SU-DHL-6 (cell line): ENCODE measurements around the gene RPRML.

Experiments used
- H2AFZ ChIP-seq: fragments of 200-600 bp; sonication (generic); 2 replicates; pipeline ENCODE4 v1.6.1; 2014; ENCODE audit warnings: low read depth, mild to moderate bottlenecking, moderate library complexity, mixed read lengths, antibody characterized with exemption, low read length; ENCODE audit not compliant: severe bottlenecking
- H3F3A ChIP-seq: fragments of 200-600 bp; shearing (Covaris generic); 2 replicates; pipeline ENCODE4 v1.6.0; 2016; ENCODE audit warnings: antibody characterized with exemption, mild to moderate bottlenecking; ENCODE audit not compliant: insufficient read depth
- H3K27ac ChIP-seq: fragments of 200-600 bp; sonication (generic); 2 replicates; pipeline ENCODE4 v1.5.1; 2016; ENCODE audit warnings: low read depth, mild to moderate bottlenecking, low read length, moderate library complexity, mixed read lengths
- H3K27me3 ChIP-seq: fragments of 200-600 bp; sonication (generic), shearing (Covaris generic); 2 replicates; pipeline ENCODE4 v1.6.0; 2014; ENCODE audit warnings: mild to moderate bottlenecking, low read length
- H3K36me3 ChIP-seq: fragments of 200-600 bp; sonication (generic); 2 replicates; pipeline ENCODE4 v1.6.1; 2014; ENCODE audit warnings: mild to moderate bottlenecking, low read length, mixed read lengths
- H3K4me2 ChIP-seq: fragments of 300-600, 200-600 bp; shearing (Covaris generic), sonication (generic); 2 replicates; pipeline ENCODE4 v1.6.0; 2014; ENCODE audit warnings: low read length, low read depth, mild to moderate bottlenecking; ENCODE audit not compliant: poor library complexity, severe bottlenecking
- H3K4me3 ChIP-seq: fragments of 200-600 bp; sonication (generic); 2 replicates; pipeline ENCODE4 v1.5.1; 2014; ENCODE audit warnings: antibody characterized with exemption, low read length, mild to moderate bottlenecking, mixed read lengths; ENCODE audit not compliant: insufficient read depth, poor library complexity, severe bottlenecking
- H3K79me2 ChIP-seq: fragments of 200-600 bp; sonication (generic); 2 replicates; pipeline ENCODE4 v1.6.1; 2014; ENCODE audit warnings: mild to moderate bottlenecking, low read length, moderate library complexity; ENCODE audit not compliant: insufficient read depth
- H3K9ac ChIP-seq: fragments of 200-600 bp; sonication (generic); 2 replicates; pipeline ENCODE4 v1.7.0; 2014; ENCODE audit warnings: mild to moderate bottlenecking, low read length
- H3K9me2 ChIP-seq: fragments of 200-600 bp; sonication (generic); replicated peaks from 2 replicates; pipeline ENCODE4 v1.6.1; 2014; ENCODE audit warnings: low read length; ENCODE audit not compliant: insufficient read depth
- H3K9me3 ChIP-seq: fragments of 200-600 bp; sonication (generic); 2 replicates; pipeline ENCODE4 v1.6.1; 2014; ENCODE audit warnings: low read length, mixed read lengths; ENCODE audit not compliant: insufficient read depth
- H4K20me1 ChIP-seq: fragments of 200-600 bp; sonication (generic); 2 replicates; pipeline ENCODE4 v1.6.1; 2014; ENCODE audit warnings: low read depth, mild to moderate bottlenecking, antibody characterized with exemption, low read length, moderate library complexity, mixed read lengths
- CTCF ChIP-seq: fragments of 200-600 bp; sonication (generic); IDR thresholded peaks from one replicate; pipeline ENCODE4 v1.5.1; 2017; ENCODE audit warnings: antibody characterized with exemption, mild to moderate bottlenecking, low read length, moderate library complexity; ENCODE audit not compliant: insufficient read depth, poor library complexity, severe bottlenecking
- EZH2phosphoT487 ChIP-seq: fragments of 200-600 bp; sonication (generic), shearing (Covaris generic); conservative IDR thresholded peaks from 2 replicates; pipeline ENCODE4 v1.6.1; 2018; ENCODE audit warnings: mild to moderate bottlenecking, antibody characterized with exemption, low read length, moderate library complexity, mixed read lengths

Gene RPRML

GRCh38 chr17:46949291-46950174, 29.5 kb downstream of the RPRML start:
- H3K4me3 ChIP-seq, result no peak overlapping the region
- no peaks in the 10 kb centered on the region for H3K9me3 ChIP-seq
- TF ChIP-seq EZH2phosphoT487 (no peak), CTCF (no peak)
- H2AFZ ChIP-seq, result no peak overlapping the region
- H3K27ac ChIP-seq, result no peak overlapping the region
- H4K20me1 ChIP-seq, result no peaks in the 10 kb centered on the region
- no peaks in the 10 kb centered on the region for H3K9me2 ChIP-seq
- no peaks in the 10 kb centered on the region for H3F3A ChIP-seq
- H3K36me3 ChIP-seq, result no peaks in the 10 kb centered on the region
- H3K4me2 ChIP-seq, result no peak overlapping the region
- no peaks in the 10 kb centered on the region for H3K27me3 ChIP-seq
- no peaks in the 10 kb centered on the region for H3K79me2 ChIP-seq
- H3K9ac ChIP-seq, result no peak overlapping the region

- Histone ChIP-seq H3K79me2 (no peaks in the 10 kb centered on the region), H3K27ac (no peak overlapping the region), H3K4me3 (no peak overlapping the region), H3K4me2 (no peak overlapping the region), H3K9me3 (no peaks in the 10 kb centered on the region), H3K27me3 (no peaks in the 10 kb centered on the region), H3K36me3 (no peaks in the 10 kb centered on the region), H2AFZ (no peak overlapping the region), H3F3A (no peaks in the 10 kb centered on the region), H4K20me1 (no peaks in the 10 kb centered on the region), H3K9ac (no peak overlapping the region), H3K9me2 (no peaks in the 10 kb centered on the region)
- no peak for TF ChIP-seq EZH2phosphoT487
- TF ChIP-seq CTCF, result no peak
Observed at GRCh38 chr17:46948544-46948943, 30.5 kb downstream of the RPRML start.

GRCh38 chr17:46947216-46947615, 31.8 kb downstream of the RPRML start:
- Histone ChIP-seq H3K4me3 (no peak overlapping the region), H3K9ac (no peak overlapping the region), H3K79me2 (no peaks in the 10 kb centered on the region), H3K27me3 (no peaks in the 10 kb centered on the region), H3K9me3 (no peaks in the 10 kb centered on the region), H3K4me2 (no peak overlapping the region), H2AFZ (no peak overlapping the region), H3F3A (no peaks in the 10 kb centered on the region), H4K20me1 (no peaks in the 10 kb centered on the region), H3K27ac (no peak overlapping the region), H3K9me2 (no peaks in the 10 kb centered on the region), H3K36me3 (no peaks in the 10 kb centered on the region)
- TF ChIP-seq EZH2phosphoT487 (no peak), CTCF (no peak)
